ENCODE results near the gene EOGT. TPM values are rescaled to one million over a fixed set of nuclear protein-coding genes. Genes with fewer than 3 reads are reported as not detected.
A peak's percentile ranks its signal among the peaks of the same experiment; 100 is the strongest.

EOGT gene
- total and polyA plus RNA-seq, 8 donors: 7.6 to 19.3 (median 11.3) TPM

DNA sequence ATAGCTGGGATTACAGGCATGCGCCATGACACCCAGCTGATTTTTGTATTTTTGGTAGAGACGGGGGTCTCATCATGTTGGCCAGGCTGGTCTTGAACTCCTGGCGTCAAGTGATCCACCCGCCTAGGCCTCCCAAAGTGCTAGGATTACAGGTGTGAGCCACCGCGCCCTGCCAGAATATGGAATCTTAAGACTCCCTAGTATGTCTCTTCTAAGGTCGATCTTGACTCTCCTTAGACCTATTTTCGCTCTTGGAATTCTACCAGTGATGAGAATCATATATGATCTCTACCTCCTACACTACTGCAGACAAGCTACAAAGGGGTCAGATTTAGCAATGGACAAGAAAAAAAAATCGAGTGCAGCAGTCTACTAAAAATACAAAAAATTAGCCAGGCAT, 19.3 kb upstream of the EOGT start:
- H3K27me3 ChIP-seq: no peaks in the 10 kb centered on the region
- H3K4me3 ChIP-seq: no peak overlapping the region
- TF ChIP-seq, protein P1, sequence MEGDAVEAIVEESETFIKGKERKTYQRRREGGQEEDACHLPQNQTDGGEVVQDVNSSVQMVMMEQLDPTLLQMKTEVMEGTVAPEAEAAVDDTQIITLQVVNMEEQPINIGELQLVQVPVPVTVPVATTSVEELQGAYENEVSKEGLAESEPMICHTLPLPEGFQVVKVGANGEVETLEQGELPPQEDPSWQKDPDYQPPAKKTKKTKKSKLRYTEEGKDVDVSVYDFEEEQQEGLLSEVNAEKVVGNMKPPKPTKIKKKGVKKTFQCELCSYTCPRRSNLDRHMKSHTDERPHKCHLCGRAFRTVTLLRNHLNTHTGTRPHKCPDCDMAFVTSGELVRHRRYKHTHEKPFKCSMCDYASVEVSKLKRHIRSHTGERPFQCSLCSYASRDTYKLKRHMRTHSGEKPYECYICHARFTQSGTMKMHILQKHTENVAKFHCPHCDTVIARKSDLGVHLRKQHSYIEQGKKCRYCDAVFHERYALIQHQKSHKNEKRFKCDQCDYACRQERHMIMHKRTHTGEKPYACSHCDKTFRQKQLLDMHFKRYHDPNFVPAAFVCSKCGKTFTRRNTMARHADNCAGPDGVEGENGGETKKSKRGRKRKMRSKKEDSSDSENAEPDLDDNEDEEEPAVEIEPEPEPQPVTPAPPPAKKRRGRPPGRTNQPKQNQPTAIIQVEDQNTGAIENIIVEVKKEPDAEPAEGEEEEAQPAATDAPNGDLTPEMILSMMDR (IDR thresholded peaks at IDR 0.05): no peak
- intact Hi-C loops (cut with DNase I): no loop called here
- no peak overlapping the region for H3K27ac ChIP-seq
- peaks cover 8 to 90% (median 21%) of the 10 kb centered on the region in 3 donors for H3K36me3 ChIP-seq
- FAIRE-seq: no peak
- no peaks in the 10 kb centered on the region for H3K9me3 ChIP-seq
- ATAC-seq: no peak
- 92 to 94% methylated on average over 9 of the region's 9 CpGs for WGBS, 2 donors
- no peak for DNase-seq
- no peaks in the 10 kb centered on the region for H3K4me1 ChIP-seq

DNA sequence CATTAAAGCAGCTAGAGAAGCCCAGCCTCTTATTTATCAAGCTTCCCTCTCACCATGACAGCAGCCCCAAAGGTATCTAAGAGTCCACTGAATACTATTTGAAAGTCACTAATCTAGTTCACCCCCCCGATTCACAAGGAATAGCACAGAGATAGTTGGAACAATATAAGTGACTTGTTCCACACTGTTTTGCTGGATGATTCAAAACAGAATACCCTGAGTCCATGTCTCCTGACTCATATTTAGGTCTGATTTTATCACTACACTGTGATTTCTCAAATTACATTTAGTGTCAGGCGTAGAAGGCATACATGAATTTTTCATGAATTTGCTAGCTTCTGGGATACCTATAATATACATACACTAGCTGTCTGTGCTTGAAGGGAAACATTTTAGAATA, 18.7 kb upstream of the EOGT start:
- no peak for FAIRE-seq
- Histone ChIP-seq H3K27ac (no peak overlapping the region), H3K27me3 (no peaks in the 10 kb centered on the region), H3K4me1 (no peaks in the 10 kb centered on the region), H3K9me3 (no peaks in the 10 kb centered on the region), H3K4me3 (no peak overlapping the region), H3K36me3 (peaks cover 8 to 87% (median 21%) of the 10 kb centered on the region in 3 donors)
- WGBS, 2 donors: 87 to 88% methylated on average over 2 of the region's 2 CpGs
- DNase-seq: no peak
- ATAC-seq: no peak
- TF ChIP-seq, protein P1 (IDR thresholded peaks at IDR 0.05): no peak
- intact Hi-C loops (cut with DNase I): no loop called here

DNA sequence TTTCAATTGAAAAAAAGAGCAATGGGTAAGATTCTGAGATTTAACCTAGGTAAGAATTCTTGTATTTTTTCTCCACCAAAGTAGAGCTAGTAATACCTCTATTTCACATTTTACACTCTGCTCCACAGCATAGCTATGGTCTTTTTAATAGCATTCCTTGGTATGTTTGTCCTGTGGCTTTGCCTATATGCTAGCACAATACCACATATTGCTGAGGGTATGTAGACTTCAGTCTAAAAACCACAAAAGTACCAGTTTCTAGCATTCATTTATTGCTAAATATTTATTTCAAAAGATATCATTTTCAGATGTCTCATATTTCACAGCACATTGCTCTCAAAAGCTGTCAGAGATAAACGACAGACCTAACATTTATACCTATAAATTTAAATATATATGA, 18.2 kb upstream of the EOGT start:
- ATAC-seq (no peak), FAIRE-seq (no peak), DNase-seq (no peak)
- no peak overlapping the region for H3K27ac ChIP-seq
- 64 to 78% methylated on average over 1 of the region's 1 CpG for WGBS, 2 donors
- intact Hi-C loops (cut with DNase I): no loop called here
- H3K36me3 ChIP-seq: peaks cover 8 to 87% (median 21%) of the 10 kb centered on the region in 3 donors
- no peaks in the 10 kb centered on the region for H3K4me1 ChIP-seq
- H3K9me3 ChIP-seq: no peaks in the 10 kb centered on the region
- TF ChIP-seq, protein P1 (IDR thresholded peaks at IDR 0.05): no peak
- H3K27me3 ChIP-seq: no peaks in the 10 kb centered on the region
- no peak overlapping the region for H3K4me3 ChIP-seq

DNA sequence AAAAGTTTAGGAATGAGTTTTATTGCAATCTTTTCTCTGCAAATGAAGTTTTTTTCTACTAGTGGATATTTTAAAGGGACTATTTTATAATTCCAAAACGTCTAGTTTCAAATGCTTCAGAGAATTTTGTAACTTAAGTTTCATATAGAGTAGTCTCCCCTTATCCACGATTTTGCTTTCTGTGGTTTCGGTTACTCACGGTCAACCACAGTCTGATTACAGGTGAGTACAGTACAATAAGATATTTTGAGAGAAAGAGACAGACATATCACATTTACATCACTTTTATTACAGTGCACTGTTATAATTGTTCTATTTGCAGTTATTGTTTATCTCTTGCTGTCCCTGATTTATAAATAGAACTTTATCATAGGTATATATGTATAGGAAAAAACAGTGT, 7.4 kb upstream of the EOGT start:
- ATAC-seq: no peak
- intact Hi-C loops (cut with DNase I): no loop called here
- TF ChIP-seq, protein P1 (IDR thresholded peaks at IDR 0.05): no peak
- Histone ChIP-seq H3K27ac (no peak overlapping the region), H3K4me3 (no peak overlapping the region), H3K27me3 (no peaks in the 10 kb centered on the region), H3K36me3 (peaks cover 0 to 36% (median 10%) of the 10 kb centered on the region in 3 donors), H3K4me1 (no peaks in the 10 kb centered on the region), H3K9me3 (no peaks in the 10 kb centered on the region)
- 67 to 68% methylated on average over 4 of the region's 4 CpGs for WGBS, 2 donors
- no peak for DNase-seq
- peak; percentile 17 for FAIRE-seq

DNA sequence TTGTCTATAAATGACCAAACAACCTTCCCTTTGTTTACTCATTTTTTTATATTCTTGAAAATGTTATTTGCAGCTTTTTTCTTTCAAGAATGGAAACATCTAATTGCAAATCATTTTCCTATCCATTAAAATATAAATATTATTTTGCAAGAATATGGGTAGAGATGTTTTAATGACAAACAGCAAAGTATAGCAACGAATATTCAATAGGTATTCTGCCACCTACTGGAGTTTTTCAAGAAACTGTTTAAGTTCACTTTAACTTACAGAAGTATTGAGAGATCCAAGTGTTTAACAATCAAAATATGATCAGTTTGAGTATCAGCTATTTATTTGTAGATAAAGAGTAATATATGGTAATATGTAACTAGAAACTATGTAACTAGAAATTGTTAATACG, 6.9 kb upstream of the EOGT start:
- Histone ChIP-seq H3K4me1 (no peaks in the 10 kb centered on the region), H3K27ac (no peak overlapping the region), H3K27me3 (no peaks in the 10 kb centered on the region), H3K9me3 (no peaks in the 10 kb centered on the region), H3K36me3 (peaks cover 0 to 36% (median 6%) of the 10 kb centered on the region in 3 donors), H3K4me3 (no peak overlapping the region)
- DNase-seq: no peak
- WGBS, 2 donors: 13 to 19% methylated on average over 2 of the region's 2 CpGs
- intact Hi-C loops (cut with DNase I): no loop called here
- TF ChIP-seq, protein P1 (IDR thresholded peaks at IDR 0.05): no peak
- FAIRE-seq: peak; percentile 93
- no peak for ATAC-seq

Data from pancreas (tissue), 10 donors.